Fibroblast of pulmonary artery (primary cell): ENCODE results near the gene PEAR1.

Experiments used
- DNase-seq: peaks from one replicate; pipeline ENCODE4 v3.0.0-alpha.2; 2010; ENCODE audit warnings: low read depth
- H3K4me3 ChIP-seq: replicated peaks from 2 replicates; pipeline ENCODE4 v1.5.1; 2011; ENCODE audit warnings: low read depth, mild to moderate bottlenecking, control low read depth, low read length, moderate library complexity
- CTCF ChIP-seq: IDR thresholded peaks from 2 replicates; pipeline ENCODE4 v1.5.1; 2011; ENCODE audit warnings: mild to moderate bottlenecking, control low read depth, low read length, inconsistent platforms; ENCODE audit errors: missing control alignments

PEAR1 gene

GRCh38 chr1:156944268-156944667 is 50.8 kb downstream of the PEAR1 start:
- no peak overlapping the region for H3K4me3 ChIP-seq
- no peak for TF ChIP-seq CTCF
- DNase-seq, result no peak

DNA sequence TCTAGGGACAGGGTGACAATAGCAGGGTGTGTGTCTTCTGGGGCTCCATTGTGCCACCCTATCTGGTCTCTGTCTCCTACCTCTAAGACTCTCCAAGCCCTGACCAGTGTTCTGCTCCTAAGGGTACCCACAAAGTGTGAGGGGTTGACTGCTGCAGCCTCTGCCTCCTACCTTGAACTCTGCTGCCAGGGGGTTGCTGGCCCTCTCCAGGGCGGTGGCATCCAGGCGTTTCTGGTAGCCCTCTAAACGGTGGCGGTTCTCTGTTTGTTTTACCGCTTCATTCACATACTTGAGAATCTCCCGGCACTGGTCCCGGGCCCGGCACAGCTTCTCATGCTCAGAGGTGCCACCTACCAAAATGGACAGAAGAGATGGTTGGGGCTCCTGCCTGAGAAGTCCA is 51.3 kb downstream of the PEAR1 start:
- TF ChIP-seq CTCF, result no peak
- H3K4me3 ChIP-seq, result no peak overlapping the region
- DNase-seq, result no peak

DNA sequence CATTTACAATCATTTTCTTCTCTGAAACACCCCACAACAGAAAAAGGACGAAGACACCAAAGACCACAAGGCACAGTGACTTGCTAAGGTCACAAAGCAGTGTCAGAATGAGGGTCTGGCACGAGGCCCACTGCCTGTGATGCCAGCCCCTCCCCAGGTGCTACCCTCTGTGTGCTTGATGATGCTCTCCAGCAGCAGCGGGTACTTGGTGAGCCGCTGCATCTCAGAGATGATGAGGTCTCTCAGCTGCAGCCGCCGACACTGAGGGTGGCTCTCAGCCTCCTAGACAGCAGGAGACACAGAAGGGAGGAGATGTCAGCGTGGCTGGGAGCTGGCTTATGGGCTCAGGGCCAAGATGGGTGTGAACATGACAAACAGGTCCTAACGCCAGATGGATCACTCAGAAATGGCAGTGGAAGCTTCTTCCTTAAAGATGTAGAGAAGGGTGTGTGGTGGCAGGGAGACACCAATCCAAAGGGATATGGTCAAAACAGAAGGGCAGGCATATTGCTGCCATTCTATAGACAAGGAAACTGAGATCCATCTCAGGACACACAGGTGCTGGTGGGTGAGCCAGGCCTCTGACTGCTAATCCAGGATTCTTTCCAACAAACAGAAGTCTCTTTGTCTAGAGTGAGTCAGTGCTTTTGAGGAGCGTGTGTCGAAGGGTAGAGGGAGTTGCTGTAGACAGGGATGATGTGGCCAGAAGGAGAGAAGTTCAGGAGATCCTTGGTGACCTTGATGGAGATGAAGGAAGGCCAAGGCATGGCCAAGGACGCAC is 52.6 kb downstream of the PEAR1 start:
- no peak for TF ChIP-seq CTCF
- DNase-seq, result no peak

GRCh38 chr1:156947127-156947526 is 53.6 kb downstream of the PEAR1 start:
- DNase-seq, result no peak
- no peak for TF ChIP-seq CTCF
- H3K4me3 ChIP-seq, result no peak overlapping the region

More for the DNA sequence above, 52.6 kb downstream of the PEAR1 start:
- no peak overlapping the region for H3K4me3 ChIP-seq

DNA sequence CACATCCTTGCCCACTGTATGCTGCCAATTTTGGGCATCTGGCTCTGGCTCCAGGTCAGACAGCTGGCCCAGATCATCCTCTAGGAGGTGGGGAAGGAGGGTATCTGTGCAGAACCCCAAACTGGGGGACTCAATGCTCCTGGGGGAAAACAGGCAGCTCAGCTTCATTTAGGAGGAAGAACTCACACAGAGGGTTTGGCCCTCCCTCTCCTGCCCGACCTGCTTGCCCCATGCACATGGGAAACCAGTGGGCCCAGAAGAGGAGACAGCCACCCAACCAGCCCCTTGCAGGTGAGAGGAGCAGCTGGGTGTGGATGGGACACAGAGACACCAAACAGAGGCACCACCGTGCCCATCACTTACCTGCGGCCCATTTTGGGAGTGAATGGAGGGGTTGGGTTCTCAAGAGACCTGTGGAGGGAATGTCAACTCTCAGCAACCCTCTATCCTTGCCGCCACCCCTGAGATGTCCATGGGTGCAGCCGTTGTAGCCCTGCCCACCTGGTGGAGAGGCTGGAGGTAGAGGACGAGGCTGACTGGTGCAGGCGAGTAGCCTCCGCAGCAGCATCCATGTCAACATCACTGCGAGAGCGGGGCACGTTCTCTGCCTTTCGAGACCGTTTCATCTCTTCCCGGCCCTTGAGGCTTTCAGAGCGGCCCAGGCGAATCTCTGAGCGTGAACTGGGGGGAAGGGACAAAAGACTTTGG is 54.5 kb downstream of the PEAR1 start:
- no peak for TF ChIP-seq CTCF
- H3K4me3 ChIP-seq, result no peak overlapping the region
- no peak for DNase-seq

GRCh38 chr1:156948708-156949107 is 55.2 kb downstream of the PEAR1 start:
- H3K4me3 ChIP-seq, result no peak overlapping the region
- no peak for DNase-seq
- TF ChIP-seq CTCF, result peak; percentile 39
